Testis (tissue), 2 donors: ENCODE measurements around the gene LFNG.

ENCODE experiments used
- POLR2A ChIP-seq: fragments of 450-650 bp; IDR thresholded peaks from one replicate; pipeline ENCODE4 v1.6.1; 2017; ENCODE audit warnings: antibody characterized with exemption, mild to moderate bottlenecking, moderate library complexity
- TF ChIP-seq, protein P1 (sequence below), 3 experiments: fragments of 450-650 bp in 2 of 3; fragments of 200-600 bp in 1 of 3; sonication (generic) in 1 of 3; IDR thresholded peaks; one replicate each; pipeline ENCODE4 v1.5.1; 2016 to 2019; ENCODE audit warnings: antibody characterized with exemption in 3 of 3, mild to moderate bottlenecking in 2 of 3, moderate library complexity in 1 of 3

DNA sequence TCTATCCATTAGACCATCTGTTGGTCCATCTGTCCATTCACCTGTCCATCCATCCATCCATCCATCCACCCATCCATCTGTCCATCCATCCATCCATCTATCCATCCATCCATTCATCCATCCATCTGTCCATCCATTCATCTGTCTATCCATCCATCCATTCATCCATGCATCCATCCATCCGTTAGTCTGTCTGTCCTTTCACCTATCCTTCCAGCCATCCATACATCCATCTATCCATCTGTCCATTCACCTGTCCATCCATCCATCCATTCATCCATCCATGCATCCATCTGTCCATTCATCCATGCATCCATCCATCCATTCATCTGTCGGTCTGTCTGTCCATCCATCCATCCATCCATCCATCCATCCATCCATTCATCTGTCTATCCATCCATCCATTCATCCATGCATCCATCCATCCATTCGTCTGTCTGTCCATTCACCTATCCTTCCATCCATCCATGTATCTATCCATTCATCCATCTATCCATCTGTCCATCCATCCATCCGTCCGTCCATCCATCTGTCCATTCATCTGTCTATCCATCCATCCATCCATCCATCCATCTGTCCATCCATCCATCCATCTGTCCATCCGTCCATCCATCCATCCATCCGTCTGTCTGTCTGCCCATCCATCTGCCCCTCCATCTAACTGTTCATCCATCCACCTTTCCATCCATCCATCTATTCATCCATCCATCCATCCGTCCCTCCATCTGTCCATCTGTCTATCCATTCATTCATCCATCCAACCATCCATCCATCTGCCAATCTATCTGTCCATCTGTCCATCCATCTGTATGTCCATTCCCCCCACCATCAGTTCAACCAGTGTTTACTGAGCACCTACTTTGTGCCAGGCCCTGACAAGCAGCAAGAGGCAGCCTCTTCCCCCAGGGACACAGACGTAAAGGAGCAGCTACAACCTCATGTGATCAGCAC lies 4.8 kb upstream of the LFNG start:
- TF ChIP-seq, protein P1, sequence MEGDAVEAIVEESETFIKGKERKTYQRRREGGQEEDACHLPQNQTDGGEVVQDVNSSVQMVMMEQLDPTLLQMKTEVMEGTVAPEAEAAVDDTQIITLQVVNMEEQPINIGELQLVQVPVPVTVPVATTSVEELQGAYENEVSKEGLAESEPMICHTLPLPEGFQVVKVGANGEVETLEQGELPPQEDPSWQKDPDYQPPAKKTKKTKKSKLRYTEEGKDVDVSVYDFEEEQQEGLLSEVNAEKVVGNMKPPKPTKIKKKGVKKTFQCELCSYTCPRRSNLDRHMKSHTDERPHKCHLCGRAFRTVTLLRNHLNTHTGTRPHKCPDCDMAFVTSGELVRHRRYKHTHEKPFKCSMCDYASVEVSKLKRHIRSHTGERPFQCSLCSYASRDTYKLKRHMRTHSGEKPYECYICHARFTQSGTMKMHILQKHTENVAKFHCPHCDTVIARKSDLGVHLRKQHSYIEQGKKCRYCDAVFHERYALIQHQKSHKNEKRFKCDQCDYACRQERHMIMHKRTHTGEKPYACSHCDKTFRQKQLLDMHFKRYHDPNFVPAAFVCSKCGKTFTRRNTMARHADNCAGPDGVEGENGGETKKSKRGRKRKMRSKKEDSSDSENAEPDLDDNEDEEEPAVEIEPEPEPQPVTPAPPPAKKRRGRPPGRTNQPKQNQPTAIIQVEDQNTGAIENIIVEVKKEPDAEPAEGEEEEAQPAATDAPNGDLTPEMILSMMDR (IDR thresholded peaks at IDR 0.05), result no peak
- no peak for TF ChIP-seq POLR2A
